ENCODE measurements around the gene USP21.
"Not testable (repeated sequence)": the region's sequence is repeated elsewhere in the genome, so short reads cannot be mapped to it uniquely, and the experiment has no call there.

- TF ChIP-seq CTCF (IDR thresholded peaks at IDR 0.05; ENCODE audit: low read depth, low read length, poor library complexity, severe bottlenecking); EZH2phosphoT487 (IDR thresholded peaks at IDR 0.05; ENCODE audit: borderline replicate concordance, low read length): not testable (repeated sequence)
Measured at GRCh38 chr1:161115961-161116360, 43.3 kb upstream of the USP21 start.
